GM23248 (cell line): ENCODE data around the gene TSPAN32. TPM values are rescaled to one million over a fixed set of nuclear protein-coding genes. Genes with fewer than 3 reads are reported as not detected.

Experiments
- DNase-seq: peaks from one replicate; pipeline ENCODE4 v3.0.0-alpha.2; 2015
- H2AFZ ChIP-seq: fragments of 200-600 bp; sonication (generic); 2 replicates; pipeline ENCODE4 v1.6.1; 2016; ENCODE audit warnings: antibody characterized with exemption
- H3F3A ChIP-seq: fragments of 200-600 bp; sonication (generic); 2 replicates; pipeline ENCODE4 v1.6.1; 2016; ENCODE audit warnings: mild to moderate bottlenecking, antibody characterized with exemption, mixed run types; ENCODE audit not compliant: insufficient read depth
- H3K27ac ChIP-seq: fragments of 200-600 bp; sonication (generic); 2 replicates; pipeline ENCODE4 v1.5.1; 2016; ENCODE audit warnings: mild to moderate bottlenecking
- H3K27me3 ChIP-seq: fragments of 200-600 bp; sonication (generic); replicated peaks from 2 replicates; pipeline ENCODE4 v1.6.1; 2016; ENCODE audit warnings: mild to moderate bottlenecking; ENCODE audit not compliant: insufficient read depth
- H3K36me3 ChIP-seq: fragments of 200-600 bp; sonication (generic); 2 replicates; pipeline ENCODE4 v1.6.1; 2016; ENCODE audit warnings: low read depth, mild to moderate bottlenecking
- H3K4me1 ChIP-seq: fragments of 200-600 bp; sonication (generic); 2 replicates; pipeline ENCODE4 v1.6.1; 2016; ENCODE audit warnings: mild to moderate bottlenecking; ENCODE audit not compliant: insufficient read depth
- H3K4me2 ChIP-seq: fragments of 200-600 bp; sonication (generic); one replicate; pipeline ENCODE4 v1.6.1; 2016; ENCODE audit warnings: mild to moderate bottlenecking; ENCODE audit not compliant: unreplicated experiment
- H3K4me3 ChIP-seq: fragments of 200-600 bp; sonication (generic); 2 replicates; pipeline ENCODE4 v1.5.1; 2016; ENCODE audit warnings: mild to moderate bottlenecking
- H3K79me2 ChIP-seq: fragments of 200-600 bp; sonication (generic); 2 replicates; pipeline ENCODE4 v1.6.1; 2016; ENCODE audit warnings: mild to moderate bottlenecking; ENCODE audit not compliant: insufficient read depth
- H3K9ac ChIP-seq: fragments of 200-600 bp; sonication (generic); 2 replicates; pipeline ENCODE4 v1.6.1; 2016; ENCODE audit warnings: mild to moderate bottlenecking
- H3K9me2 ChIP-seq: fragments of 200-600 bp; sonication (generic); 2 replicates; pipeline ENCODE4 v1.6.1; 2016; ENCODE audit warnings: mixed run types, mild to moderate bottlenecking, moderate library complexity; ENCODE audit not compliant: insufficient read depth
- H3K9me3 ChIP-seq: fragments of 200-600 bp; sonication (generic); one replicate; pipeline ENCODE4 v1.6.1; 2017; ENCODE audit warnings: low read depth
- H4K20me1 ChIP-seq: fragments of 200-600 bp; sonication (generic); 2 replicates; pipeline ENCODE4 v1.6.0; 2016; ENCODE audit not compliant: insufficient read depth
- EZH2 ChIP-seq: fragments of 200-600 bp; sonication (generic); IDR thresholded peaks from 2 replicates; pipeline ENCODE4 v1.6.1; 2018; ENCODE audit warnings: antibody characterized with exemption, mild to moderate bottlenecking; ENCODE audit not compliant: insufficient read depth, poor library complexity, severe bottlenecking
- EZH2phosphoT487 ChIP-seq: fragments of 200-600 bp; sonication (generic); IDR thresholded peaks from 2 replicates; pipeline ENCODE4 v1.6.1; 2018; ENCODE audit warnings: antibody characterized with exemption, moderate library complexity, mild to moderate bottlenecking, low read depth; ENCODE audit not compliant: insufficient read depth
- WGBS, 2 experiments: methylation state at CpG; one replicate each; pipeline ENCODE4 v1.1.6; 2015 to 2017; ENCODE audit warnings: low lambda C conversion rate in 2 of 2, low coverage in 1 of 2; ENCODE audit errors: missing lambda C conversion rate in 2 of 2; 5-methylcytosine and 5-hydroxymethylcytosine counted together
- in situ Hi-C: fragments of 300-500 bp; cut with MboI; formaldehyde crosslinking; loops from 2 replicates; pipeline ENCODE4 v1.15.0; 2020
- polyA plus RNA-seq: library from polyadenylated mRNA; unstranded; fragments of >200 nt; fragmentation: Nextera tagmentation; extraction: Ambion mirVana; gene quantifications from 2 replicates; pipeline ENCODE4 v1.2.1, GENCODE V29; 2016
- total RNA-seq: library from RNA; depleted of rRNA; stranded (reverse); fragments of >200 nt; shearing (Covaris generic); gene quantifications from 2 replicates; pipeline ENCODE4 v1.2.3, GENCODE V29; 2014

TSPAN32 gene
- total and polyA plus RNA-seq, 2 experiments from 2014 or later, result not detected

- Histone ChIP-seq H3K27me3 (no peaks in the 10 kb centered on the region), H3K27ac (no peak overlapping the region), H3K4me2 (no peak overlapping the region), H3K9me3 (no peaks in the 10 kb centered on the region), H3K9ac (no peak overlapping the region), H3K4me3 (no peak overlapping the region), H3K79me2 (no peaks in the 10 kb centered on the region), H3K36me3 (no peaks in the 10 kb centered on the region), H3K9me2 (no peaks in the 10 kb centered on the region), H4K20me1 (no peaks in the 10 kb centered on the region), H3F3A (no peaks in the 10 kb centered on the region), H2AFZ (no peak overlapping the region), H3K4me1 (peaks cover 23% of the 10 kb centered on the region)
- WGBS, 2 experiments, result 84 to 86% methylated on average over 21 to 22 of the region's 23 CpGs
- in situ Hi-C loops, result loop anchor here (25.0 kb wide), 1 partner anchor 580 kb away; the partner anchor contains the start of gene CDKN1C
- DNase-seq, result no peak
- TF ChIP-seq EZH2, result no peak
- no peak for TF ChIP-seq EZH2phosphoT487
These were observed 5.9 kb downstream of the TSPAN32 start for GRCh38 chr11:2307501-2308331.

- Histone ChIP-seq H3K36me3 (no peaks in the 10 kb centered on the region), H2AFZ (no peak overlapping the region), H3K79me2 (no peaks in the 10 kb centered on the region), H3F3A (no peaks in the 10 kb centered on the region), H3K9ac (no peak overlapping the region), H3K4me1 (peaks cover 25% of the 10 kb centered on the region), H4K20me1 (no peaks in the 10 kb centered on the region), H3K27ac (no peak overlapping the region), H3K27me3 (no peaks in the 10 kb centered on the region), H3K4me2 (no peak overlapping the region), H3K9me2 (no peaks in the 10 kb centered on the region), H3K9me3 (no peaks in the 10 kb centered on the region), H3K4me3 (no peak overlapping the region)
- no peak for TF ChIP-seq EZH2phosphoT487
- TF ChIP-seq EZH2, result no peak
- DNase-seq, result no peak
- WGBS, 2 experiments, result 79 to 84% methylated on average over 6 to 7 of the region's 7 CpGs
- in situ Hi-C loops, result loop anchor here (25.0 kb wide), 1 partner anchor 579 kb away; the partner anchor contains the start of gene CDKN1C
These were observed 6.9 kb downstream of the TSPAN32 start for GRCh38 chr11:2308713-2309112.

GRCh38 chr11:2309251-2310072, 7.6 kb downstream of the TSPAN32 start:
- H3K79me2 ChIP-seq, result no peaks in the 10 kb centered on the region
- peaks cover 26% of the 10 kb centered on the region for H3K4me1 ChIP-seq
- H3K27ac ChIP-seq, result no peak overlapping the region
- no peaks in the 10 kb centered on the region for H3K36me3 ChIP-seq
- no peaks in the 10 kb centered on the region for H3K27me3 ChIP-seq
- H3K9me3 ChIP-seq, result no peaks in the 10 kb centered on the region
- no peak overlapping the region for H2AFZ ChIP-seq
- no peaks in the 10 kb centered on the region for H3K9me2 ChIP-seq
- WGBS, 2 experiments, result 58 to 66% methylated on average over 16 to 19 of the region's 19 CpGs
- no peak for DNase-seq
- in situ Hi-C loops, result loop anchor here (10.0 to 25.0 kb wide), 2 partner anchors 65 to 578 kb away; partner anchors contain the start of genes CD81 and CDKN1C
- no peak for TF ChIP-seq EZH2phosphoT487
- TF ChIP-seq EZH2, result no peak
- H3K4me2 ChIP-seq, result no peak overlapping the region
- no peak overlapping the region for H3K4me3 ChIP-seq
- no peak overlapping the region for H3K9ac ChIP-seq
- H4K20me1 ChIP-seq, result no peaks in the 10 kb centered on the region
- no peaks in the 10 kb centered on the region for H3F3A ChIP-seq

- Histone ChIP-seq H3K9me3 (no peaks in the 10 kb centered on the region), H3K79me2 (no peaks in the 10 kb centered on the region), H3K9me2 (no peaks in the 10 kb centered on the region), H3K4me2 (no peak overlapping the region), H3K27ac (no peak overlapping the region), H3K4me3 (no peak overlapping the region), H3K27me3 (no peaks in the 10 kb centered on the region), H4K20me1 (no peaks in the 10 kb centered on the region), H2AFZ (no peak overlapping the region), H3K36me3 (no peaks in the 10 kb centered on the region), H3F3A (no peaks in the 10 kb centered on the region), H3K4me1 (peaks cover 30% of the 10 kb centered on the region), H3K9ac (no peak overlapping the region)
- WGBS, 2 experiments, result 83 to 84% methylated on average over 16 of the region's 16 CpGs
- in situ Hi-C loops, result loop anchor here (10.0 to 25.0 kb wide), 2 partner anchors 65 to 577 kb away; partner anchors contain the start of genes CD81 and CDKN1C
- no peak for DNase-seq
- TF ChIP-seq EZH2, result no peak
- no peak for TF ChIP-seq EZH2phosphoT487
These were observed 8.4 kb downstream of the TSPAN32 start for GRCh38 chr11:2310073-2310785.
